GM19467 (cell line): Measurements from ENCODE around the gene TEC.

ENCODE experiments used
- ATAC-seq: cut with Tn5 transposase; IDR thresholded peaks from one replicate; pipeline ENCODE4 v1.9.1; 2021; ENCODE audit warnings: mild to moderate bottlenecking, moderate library complexity; ENCODE audit not compliant: unreplicated experiment

Gene TEC

DNA sequence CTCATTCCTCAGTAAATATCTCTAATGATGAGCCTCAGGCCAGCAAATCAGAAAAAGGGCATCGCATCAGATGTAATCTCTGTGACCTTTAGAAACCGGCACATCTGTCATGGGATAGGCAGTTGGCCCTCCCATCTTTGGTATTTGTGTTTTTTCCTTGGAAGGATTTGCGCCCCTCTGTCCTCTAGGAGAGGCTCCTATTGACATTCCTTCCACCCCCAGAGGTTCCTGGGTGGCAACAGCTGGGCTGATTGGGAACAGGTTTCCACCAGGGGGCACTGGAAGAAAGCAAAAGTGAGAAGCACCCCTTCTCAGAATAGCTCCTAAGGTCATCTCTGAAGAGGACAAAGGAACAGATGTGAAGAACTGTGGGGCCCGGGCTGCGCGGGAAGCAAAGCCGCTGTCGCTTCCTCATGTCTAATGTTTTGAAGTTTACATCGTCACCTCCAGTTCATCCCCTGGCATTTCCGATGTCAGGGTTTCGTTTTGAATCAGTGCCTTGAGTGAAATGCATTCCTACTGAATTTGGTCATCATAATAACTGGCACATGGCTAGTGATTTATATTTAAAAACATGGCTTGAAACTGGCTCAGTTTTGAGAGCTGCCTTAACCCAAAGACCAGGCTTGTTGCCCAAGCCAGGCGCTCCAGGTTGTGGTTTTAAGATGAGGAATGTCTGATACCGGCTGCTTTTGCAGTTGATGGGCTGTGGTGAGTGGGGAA, 141.8 kb downstream of the TEC start:
- peak; percentile 85 for ATAC-seq

DNA sequence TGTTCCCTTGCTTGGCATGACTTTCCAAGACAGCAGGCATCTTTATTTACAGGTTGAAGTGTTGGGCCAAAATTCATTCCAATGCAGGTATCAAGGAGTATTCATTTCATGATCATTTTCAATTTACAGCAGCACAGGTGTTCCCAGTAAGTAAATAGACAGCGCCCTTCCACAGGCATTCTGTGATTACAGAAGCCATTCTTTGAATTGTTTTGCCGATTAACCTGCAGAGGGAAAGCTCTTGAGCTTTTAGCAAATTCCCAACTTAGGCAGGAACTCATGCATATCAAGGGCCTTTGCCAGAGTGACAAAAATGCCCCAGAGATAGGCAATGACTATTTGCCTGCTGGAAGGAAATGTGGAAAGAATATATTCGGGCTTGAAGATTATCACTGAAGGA, 142.4 kb downstream of the TEC start:
- ATAC-seq, result no peak

GRCh38 chr4:48126621-48127020, 143.0 kb downstream of the TEC start:
- ATAC-seq, result no peak

DNA sequence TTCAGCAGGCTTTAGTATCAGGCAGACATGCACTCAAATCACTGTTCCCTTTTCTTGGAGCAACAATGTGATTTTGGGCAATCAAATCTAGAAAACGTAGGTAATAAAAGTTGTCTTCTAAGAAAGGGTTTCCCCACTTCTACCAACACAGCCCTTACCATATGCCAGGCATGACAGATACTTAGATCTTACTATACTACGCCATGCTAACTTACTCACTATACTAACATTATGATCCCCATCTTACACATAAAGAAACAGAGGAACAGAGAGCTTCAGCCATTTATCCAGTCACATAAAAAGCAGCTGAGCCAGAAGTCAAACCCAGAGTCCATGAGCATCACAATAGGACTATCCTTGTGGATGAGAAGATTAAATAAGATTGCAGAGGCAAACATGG, 144.8 kb downstream of the TEC start:
- ATAC-seq, result no peak

- ATAC-seq, result no peak
Observed at GRCh38 chr4:48122756-48123155, 146.9 kb downstream of the TEC start.

GRCh38 chr4:48121180-48121579, 148.5 kb downstream of the TEC start:
- ATAC-seq, result no peak

DNA sequence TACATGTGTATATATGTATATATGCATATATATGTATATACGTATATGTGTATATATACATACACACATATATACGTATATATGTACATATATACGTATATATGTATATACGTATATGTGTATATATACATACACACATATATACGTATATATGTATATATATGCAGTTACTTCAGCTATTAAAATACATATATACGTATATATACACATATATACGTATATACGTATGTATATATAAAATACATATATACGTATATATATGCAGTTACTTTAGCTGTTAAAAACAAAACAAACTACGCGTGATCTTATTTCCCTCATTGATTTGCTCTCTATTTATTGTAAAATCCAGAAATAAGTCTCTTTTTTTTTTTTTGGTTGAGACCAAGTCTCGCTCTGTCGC, 149.5 kb downstream of the TEC start:
- no peak for ATAC-seq

GRCh38 chr4:48119646-48120045, 150.0 kb downstream of the TEC start:
- no peak for ATAC-seq

DNA sequence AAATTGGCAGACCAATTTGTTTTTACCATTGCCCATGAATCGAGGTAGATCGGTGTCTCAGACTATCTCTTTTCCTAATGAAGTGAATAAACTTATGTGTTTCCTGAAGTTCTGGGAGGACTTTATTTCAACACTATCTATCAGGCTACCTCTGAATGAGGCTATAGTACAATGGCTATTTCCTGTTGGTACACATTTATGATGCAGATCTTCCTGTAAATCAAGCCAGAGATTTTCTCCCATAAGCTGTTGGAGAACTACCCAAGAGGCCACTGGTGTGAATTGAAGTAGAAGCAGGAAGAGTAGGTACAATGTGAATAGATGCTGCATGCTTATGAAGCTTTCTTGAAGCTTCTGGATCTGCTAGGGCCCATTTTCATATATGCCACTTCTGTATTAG, 151.6 kb downstream of the TEC start:
- no peak for ATAC-seq

DNA sequence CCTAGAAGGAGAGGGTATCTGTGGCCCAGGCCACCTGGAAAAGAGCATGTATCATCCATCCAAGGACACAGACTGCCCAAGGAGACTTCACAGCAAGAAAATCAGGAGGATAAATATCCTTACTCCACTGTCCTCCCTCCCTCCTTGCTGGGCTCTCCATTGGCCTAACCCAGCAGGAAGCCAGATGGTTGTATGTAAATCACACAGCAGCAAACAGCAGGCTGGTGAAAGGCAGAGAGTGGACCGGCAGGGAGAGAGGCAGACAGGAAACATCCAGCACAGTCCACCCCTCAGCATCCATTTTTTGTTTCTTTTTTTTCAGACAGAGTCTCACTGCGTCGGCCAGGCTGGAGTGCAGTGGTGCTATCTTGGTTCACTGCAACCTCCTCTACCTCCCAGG, 153.1 kb downstream of the TEC start:
- ATAC-seq, result no peak

DNA sequence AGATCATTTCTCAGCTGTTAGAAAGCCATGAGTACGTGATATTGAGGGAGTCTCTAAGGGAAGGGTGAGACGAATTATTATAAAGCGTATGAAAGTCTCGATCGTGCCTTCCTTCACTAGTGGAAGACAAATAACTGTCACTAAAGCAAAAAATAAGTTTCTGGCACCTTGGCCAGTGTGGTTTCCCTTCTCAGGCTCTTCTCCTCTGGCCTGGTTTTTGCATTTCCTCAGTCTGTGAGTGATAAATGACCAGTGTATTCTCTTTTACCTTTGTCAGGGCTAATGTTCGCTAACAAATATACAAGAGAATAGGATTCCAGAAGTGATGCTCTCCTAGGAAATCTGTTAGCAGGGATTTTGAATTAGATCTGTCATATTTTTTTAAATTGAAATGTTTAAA, 155.2 kb downstream of the TEC start:
- ATAC-seq, result no peak

GRCh38 chr4:48112017-48112667, 157.5 kb downstream of the TEC start:
- no peak for ATAC-seq

DNA sequence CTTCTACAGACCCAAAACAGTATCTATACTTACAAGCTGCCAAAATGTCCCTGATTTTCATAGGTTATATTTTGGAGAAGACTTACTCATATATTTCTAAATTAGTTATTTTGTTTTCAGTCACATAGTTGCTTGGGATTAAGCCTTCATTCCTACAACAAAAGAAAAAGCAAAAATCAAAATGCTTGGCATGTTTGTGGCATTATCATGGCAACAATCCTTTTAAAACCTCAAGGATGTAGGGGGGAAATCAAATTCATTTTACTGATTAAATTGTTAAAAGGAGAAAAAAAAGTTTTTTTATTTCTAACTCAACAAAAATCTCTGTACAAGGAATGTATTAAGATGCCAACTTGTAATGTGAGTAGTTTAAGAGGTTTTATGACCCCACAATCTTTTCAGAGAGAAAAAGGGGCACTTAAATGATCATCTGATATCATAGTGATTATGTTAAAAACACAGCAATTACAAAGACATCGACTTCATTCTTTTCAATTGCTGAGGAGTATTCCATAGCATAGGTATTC, 159.1 kb downstream of the TEC start:
- ATAC-seq, result no peak

DNA sequence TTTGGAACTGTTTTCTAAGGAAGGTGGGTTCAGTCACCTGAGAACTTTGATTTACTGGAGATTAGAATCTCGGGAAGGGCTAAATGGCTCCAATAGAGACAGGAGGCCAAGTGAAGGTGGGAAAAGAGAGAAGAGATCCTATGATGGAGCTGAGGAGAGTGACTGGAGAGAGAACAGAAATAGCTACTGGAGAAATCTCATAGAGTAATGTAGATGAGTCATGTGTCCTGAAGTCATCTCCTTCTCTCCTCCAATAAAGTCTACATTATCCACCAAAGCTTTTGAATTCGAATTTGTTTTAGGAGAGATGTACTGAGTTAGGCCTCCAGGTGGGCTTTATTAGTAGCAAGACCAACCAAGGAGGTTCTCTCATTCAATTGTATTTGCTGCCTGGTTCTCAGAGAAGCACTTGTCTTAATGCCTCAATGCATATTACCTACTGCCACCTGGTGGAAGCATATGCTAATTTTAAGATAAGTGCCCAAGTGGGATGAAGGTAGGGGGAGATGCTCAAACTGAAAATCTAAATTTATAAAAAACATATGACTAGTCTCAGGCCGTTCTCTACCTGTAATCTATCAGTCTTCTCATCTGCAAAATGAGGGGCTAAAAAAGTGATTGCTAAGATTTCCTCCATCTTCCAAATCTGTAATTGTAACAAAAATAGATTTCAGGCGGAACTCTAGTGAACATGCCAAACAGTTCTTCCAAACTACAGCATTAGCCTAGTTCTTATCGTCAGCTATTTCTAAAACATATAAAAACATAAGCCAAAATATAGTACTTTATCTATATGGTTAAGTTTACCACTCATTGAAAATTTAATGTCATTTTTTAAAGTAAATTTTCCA, 160.0 kb downstream of the TEC start:
- peak; percentile 82 for ATAC-seq

- ATAC-seq, result no peak
Observed at GRCh38 chr4:48108309-48109073, 161.1 kb downstream of the TEC start.

DNA sequence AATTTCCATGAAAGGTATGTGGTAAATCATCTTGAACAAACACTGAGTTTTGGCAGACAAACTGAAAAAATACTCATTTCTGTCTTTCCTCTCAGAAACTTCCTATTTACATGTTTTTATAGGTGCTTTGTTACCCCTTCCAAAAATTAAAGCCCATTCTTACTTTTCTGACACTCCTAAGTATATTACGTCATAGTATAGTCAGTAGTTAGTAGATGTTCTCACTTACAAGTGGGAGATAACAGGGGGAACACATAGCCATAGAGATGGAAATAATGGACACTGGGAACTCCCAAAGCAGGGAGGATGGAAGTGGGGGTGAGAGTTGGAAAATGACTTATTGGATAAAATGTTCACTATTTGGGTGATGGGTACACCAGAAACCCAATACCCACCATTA, 164.4 kb downstream of the TEC start:
- ATAC-seq, result no peak

DNA sequence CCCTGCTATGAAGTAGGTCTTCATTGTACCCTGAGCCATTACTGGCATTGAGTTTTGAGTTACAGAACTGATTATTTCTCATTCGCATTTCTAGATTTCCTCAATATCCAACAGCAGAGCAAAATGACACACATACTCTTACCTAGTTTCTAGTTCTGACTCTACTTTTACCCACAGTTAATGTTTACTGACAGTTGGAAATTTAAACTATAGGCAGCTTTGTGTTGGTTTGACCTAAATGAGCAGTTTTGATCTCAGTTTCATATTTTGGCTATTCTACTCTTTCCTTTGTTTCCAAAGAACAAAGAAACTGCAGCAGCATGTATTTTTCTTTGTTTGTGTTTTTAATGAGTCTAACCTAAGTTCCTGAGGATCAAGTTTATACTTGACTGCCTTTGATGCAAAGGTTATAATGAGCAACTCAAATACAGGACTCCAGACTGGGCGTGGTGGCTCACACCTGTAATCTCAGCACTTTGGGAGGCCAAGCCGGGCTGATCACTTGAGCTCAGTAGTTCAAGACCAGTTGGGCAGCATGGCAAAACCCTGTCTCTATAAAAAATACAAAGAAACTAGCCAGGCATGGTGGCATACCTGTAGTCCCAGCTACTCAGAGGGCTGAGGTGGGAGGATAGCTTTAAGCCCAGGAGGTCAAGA, 166.0 kb downstream of the TEC start:
- no peak for ATAC-seq

- ATAC-seq, result no peak
Observed at GRCh38 chr4:48102303-48102702, 167.3 kb downstream of the TEC start.

DNA sequence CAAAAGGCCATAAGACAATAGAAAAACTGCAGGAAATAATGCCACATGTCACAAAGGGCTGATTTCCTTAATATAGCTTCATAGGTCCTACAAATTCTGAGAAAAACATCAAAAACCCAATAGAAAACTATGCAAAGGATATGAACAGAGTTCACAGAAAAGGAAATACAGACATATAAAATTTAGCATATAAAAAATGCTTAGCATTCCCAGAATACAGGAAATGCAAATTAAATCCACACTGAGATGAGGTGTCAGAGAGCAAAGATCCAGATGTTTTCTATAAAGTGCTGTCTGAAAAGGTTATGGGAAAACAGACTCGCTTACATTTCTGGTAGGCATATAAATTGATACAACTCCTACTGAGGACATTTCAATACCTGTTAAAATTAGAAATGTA, 169.4 kb downstream of the TEC start:
- no peak for ATAC-seq

DNA sequence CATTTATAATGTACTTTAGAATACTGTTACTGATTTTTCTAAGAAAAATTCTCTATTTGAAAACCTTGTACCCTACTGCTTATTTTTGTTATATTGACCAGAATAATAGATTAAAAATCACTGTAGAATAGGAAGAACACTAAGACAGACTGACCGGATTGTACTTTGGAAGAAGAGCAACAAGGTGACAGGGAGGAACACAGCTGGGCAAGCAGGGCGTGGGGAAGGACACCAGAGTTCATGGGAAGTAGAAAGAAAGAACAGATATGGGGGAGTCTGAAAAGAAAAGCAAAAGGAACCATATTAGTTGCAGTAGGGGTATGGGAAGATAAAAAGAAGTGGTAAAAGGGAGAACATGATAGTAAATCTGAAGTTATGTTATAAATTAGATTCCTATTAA, 174.2 kb downstream of the TEC start:
- ATAC-seq, result no peak
